ENCODE results near the gene CEACAM6.

CEACAM6 gene

GRCh38 chr19:41799444-41800000 lies 44.2 kb downstream of the CEACAM6 start:
- DNase-seq, result no peak

DNA sequence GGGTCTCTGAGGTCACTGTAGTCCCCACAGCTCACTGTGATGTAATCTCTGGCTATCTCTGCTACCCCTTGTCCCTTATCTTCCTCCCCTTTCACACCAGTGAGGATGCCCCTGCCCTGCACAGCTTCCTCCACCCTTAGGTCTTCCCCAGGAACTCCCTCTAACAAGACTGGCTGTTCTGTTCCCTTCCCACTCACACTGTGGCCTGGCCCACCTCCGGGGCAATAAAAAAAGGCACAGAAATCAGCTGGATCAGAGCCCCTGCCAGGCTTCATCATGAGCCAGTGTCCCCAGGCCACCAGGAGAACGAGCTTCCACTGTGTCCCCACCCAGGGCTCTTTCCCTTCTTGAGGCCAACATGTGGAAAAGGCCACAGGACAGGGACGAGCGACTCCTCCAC lies 45.7 kb downstream of the CEACAM6 start:
- no peak for DNase-seq

DNA sequence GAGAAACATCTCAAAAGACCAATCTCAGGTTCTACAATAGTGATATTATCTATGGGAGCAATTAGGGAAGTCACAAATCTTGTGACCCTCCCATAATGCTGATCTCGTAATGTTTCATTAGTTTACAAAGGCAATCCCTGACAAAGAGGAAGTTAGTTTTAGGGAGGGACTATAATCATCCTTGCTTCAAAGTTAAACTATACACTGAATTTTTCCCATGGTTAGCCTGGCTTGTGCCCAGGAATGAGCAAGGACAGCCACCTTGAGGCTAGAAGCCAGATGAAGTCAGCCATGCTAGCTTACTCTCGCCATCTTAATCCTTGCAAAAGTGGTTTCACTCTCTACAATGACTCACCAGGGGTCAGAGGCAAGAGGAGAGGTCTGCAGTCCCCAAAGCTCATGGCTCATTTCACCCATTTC lies 46.5 kb downstream of the CEACAM6 start:
- peak; percentile 3 for DNase-seq

GRCh38 chr19:41802770-41803169 lies 47.4 kb downstream of the CEACAM6 start:
- no peak for DNase-seq

DNA sequence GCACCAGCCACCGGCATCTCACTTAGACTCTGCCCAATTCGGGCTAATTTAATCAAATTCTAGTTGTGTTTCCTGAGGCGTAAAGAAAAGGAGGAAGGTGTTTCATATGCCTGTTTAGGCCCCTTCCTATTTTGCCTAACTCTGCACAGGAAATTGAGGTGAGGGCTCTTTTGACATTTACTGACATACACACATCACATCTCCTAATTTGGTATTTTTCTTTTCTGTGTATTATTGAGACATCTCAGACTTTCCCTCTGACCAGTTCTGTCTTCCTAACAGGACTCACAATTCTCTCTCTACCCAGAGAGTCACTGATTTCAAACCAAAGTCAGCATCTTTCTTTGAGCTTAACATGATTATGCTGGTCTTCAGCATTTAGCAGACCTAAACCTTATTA lies 49.0 kb downstream of the CEACAM6 start:
- peak; percentile 4 for DNase-seq

GRCh38 chr19:41807176-41807575 lies 51.8 kb downstream of the CEACAM6 start:
- DNase-seq, result no peak

GRCh38 chr19:41808663-41809566 lies 53.6 kb downstream of the CEACAM6 start:
- DNase-seq, result peak; percentile 7

DNA sequence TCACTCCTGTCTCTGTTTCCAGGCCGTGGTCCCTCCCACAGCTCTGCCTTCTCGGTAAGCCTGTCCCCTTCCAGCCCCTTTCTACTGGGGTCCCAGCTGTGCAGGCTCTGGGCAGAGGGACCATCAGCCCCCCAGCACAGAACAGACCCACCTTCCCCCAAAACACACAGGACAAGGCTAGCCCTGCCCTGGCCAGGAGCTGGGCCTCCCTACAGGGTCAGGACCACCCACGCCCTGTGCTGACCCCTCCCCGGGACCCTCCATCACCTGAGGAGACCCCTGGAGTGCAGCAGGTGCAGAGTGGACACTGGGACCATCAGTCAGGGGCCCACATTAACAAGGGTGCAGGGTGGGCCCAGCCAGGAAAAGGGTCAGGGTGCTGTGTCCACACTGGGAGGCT lies 55.0 kb downstream of the CEACAM6 start:
- no peak for DNase-seq

DNA sequence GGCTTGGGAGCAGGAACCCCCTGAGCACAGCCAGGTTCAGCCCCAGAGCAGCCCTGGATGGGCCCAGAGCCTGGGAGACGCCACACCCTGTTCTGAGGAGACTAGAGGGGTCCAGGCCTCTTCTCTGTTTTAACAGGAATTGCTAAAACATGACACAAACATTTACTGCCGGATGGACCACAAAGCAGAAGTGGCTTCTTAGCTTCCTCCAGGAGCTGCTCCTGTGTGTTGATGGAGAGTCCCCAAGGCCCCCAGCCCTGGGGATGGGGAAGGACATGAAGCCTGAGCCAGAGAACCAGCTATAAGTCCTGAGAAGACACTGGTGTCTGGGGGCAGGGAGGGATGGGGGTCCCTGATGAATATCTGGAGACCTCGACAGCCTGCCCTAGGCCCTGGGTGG lies 55.7 kb downstream of the CEACAM6 start:
- DNase-seq, result peak; percentile 16

GRCh38 chr19:41811981-41812380 lies 56.7 kb downstream of the CEACAM6 start:
- no peak for DNase-seq

DNA sequence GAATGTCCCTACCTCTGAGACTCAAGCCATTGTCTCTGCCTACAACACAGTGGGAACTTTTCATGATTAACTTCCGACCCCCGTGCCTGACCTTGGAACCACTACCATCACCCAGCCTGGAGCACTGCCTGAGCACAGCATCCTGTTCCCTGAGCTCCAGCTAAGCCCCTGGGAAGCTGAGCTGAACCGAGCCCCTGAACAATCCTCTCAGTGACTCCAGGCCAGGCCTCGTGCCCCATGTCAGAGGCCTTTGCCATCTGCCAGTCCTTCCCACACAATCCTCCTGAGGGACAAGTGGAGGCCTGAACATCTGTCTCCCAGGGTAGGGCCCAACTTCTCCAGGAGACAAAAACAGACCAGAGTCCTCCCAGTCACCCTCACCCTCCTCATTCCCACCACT lies 58.6 kb downstream of the CEACAM6 start:
- DNase-seq, result no peak

DNA sequence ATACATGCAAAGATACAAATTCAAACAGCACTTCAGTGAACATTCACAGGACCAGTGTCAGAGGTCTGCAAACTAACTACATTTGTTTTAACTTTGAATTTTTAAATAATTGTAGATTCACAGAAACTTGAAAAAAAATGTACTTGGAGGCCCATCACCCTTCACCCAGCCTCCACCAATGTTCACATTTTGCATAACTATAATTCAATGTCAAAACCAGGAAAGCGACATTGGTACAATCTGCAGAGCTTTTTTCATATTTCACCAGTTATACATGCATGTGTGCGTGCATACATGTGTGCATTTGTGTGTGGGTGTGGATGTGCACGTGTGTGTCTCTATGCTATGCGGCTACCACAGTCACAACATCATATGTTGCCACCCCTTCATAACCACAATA lies 60.0 kb downstream of the CEACAM6 start:
- DNase-seq, result no peak

DNA sequence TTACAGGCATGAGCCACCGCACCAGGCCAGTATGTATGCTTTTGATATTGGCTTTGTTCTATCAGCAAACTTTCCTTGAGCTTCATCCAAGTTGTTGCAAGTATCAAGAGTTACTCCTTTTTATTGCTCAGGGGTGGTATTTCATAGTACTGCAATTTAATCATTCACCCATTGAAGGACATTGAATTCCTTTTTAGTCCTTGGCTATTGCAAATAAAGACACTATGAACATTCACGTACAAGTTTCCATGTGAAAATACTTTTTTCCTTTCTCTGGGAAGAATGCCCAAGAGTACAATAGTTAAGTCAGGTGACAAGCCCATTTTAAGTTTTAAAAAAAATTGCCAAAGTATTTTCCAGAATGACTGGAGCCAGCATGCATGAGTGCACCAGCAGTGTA lies 61.4 kb downstream of the CEACAM6 start:
- no peak for DNase-seq

DNA sequence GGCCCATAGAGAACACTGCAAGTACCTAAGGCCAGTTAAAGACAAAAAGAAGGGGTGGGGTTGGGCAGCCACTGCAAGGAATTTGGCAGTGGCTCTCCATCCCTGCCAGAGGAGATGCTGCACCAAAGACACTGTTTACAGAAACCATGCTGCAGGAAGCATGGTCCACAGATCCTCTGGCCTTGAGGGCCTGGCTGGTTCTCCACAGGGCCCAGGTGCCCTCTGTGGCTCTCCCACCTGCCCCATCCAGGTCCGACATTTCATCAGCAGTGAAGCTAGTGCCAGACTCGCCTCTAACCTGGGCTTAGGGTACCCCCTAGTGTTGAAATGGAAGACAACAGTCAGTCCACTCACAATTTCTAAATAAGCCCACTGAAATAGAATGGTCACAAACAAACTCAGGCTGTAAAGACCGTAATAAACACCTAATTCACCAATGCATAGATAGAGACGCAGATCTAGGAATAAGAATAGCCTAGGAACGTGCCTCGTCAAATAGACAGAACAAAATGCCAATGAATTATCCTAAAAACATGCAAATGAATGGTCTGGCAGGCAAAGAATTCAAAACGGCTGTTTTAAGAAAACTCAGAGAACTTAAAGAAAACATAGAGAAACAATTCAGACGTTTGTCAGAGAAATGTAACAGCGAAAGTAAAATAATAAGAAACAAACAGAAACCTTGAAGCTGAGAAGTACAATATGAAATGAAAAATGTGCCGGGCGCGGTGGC lies 65.8 kb downstream of the CEACAM6 start:
- DNase-seq, result peak; percentile 70

Data from CD4-positive, alpha-beta T cell treated with Interleukin-17A for 1 hour (primary cell).